ENCODE results near the gene NAGPA.
"Not testable (repeated sequence)": the region's sequence is repeated elsewhere in the genome, so short reads cannot be mapped to it uniquely, and the experiment has no call there.

The NAGPA gene, protein sequence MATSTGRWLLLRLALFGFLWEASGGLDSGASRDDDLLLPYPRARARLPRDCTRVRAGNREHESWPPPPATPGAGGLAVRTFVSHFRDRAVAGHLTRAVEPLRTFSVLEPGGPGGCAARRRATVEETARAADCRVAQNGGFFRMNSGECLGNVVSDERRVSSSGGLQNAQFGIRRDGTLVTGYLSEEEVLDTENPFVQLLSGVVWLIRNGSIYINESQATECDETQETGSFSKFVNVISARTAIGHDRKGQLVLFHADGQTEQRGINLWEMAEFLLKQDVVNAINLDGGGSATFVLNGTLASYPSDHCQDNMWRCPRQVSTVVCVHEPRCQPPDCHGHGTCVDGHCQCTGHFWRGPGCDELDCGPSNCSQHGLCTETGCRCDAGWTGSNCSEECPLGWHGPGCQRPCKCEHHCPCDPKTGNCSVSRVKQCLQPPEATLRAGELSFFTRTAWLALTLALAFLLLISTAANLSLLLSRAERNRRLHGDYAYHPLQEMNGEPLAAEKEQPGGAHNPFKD

GRCh38 chr16:5033256-5034166, at the start of gene NAGPA:
Gene NAGPA (minus strand): TSS chr16:5033935. CDS start chr16:5033914, 21 bp downstream.
- DNase-seq (ENCODE audit: low read depth), result peak; percentile 84
- H3K4me3 ChIP-seq (ENCODE audit: low read depth, low read length), result peak within 1 kb of the TSS; percentile 80
- TF ChIP-seq POLR2A (IDR thresholded peaks at IDR 0.05; ENCODE audit: extremely low read depth, insufficient read length) (no peak), MAX (IDR thresholded peaks at IDR 0.05; ENCODE audit: low read depth, low read length) (peak; percentile 94), MYC (IDR thresholded peaks at IDR 0.05; ENCODE audit: low read depth, low read length) (peak; percentile 60), CTCF (IDR thresholded peaks at IDR 0.05; ENCODE audit: low read depth, low read length) (no peak)

DNA sequence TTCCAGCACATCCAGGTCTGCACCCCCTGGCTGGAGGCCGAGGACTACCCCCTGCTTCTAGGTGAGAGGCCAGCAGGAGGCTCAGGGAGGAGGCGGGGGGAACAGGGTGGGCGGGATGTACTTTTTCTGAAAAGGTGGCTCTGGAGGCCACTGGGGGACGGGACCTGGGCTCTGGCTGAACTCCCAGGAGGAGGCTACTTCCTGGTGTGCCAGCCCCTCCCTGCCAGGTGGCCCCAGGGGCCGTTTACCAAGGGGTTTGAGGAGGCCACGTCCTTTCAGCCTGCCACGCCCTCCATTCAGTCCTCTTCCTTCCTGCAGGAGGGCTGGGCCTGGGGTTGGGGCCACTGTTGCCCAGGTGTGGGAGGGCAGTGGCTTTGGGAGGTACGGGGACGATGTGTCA, 47.3 kb upstream of the NAGPA start:
- DNase-seq (ENCODE audit: low read depth); H3K4me3 ChIP-seq (ENCODE audit: low read depth, low read length): not testable (repeated sequence)

DNA sequence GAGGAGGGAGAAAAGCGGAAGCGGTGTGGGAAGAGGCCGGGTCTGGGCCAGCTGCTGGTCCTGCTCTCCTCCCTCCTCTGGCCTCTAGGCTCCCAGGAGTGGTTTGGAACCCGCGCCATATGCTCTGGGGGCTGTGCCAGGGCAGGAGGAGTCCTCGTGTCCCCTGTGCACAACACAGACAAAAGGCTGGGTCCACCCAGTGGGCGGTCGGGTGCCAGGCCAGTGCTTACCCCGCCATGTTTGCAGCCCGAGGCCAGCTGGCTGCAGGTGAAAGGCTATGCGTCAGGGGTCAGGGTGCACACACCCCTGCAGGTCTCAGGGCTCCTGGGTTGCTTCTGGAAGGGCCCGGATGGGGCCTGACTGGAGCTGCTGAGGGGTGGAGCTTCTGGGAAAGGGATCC, 46.7 kb upstream of the NAGPA start:
- H3K4me3 ChIP-seq (ENCODE audit: low read depth, low read length), result not testable (repeated sequence)

DNA sequence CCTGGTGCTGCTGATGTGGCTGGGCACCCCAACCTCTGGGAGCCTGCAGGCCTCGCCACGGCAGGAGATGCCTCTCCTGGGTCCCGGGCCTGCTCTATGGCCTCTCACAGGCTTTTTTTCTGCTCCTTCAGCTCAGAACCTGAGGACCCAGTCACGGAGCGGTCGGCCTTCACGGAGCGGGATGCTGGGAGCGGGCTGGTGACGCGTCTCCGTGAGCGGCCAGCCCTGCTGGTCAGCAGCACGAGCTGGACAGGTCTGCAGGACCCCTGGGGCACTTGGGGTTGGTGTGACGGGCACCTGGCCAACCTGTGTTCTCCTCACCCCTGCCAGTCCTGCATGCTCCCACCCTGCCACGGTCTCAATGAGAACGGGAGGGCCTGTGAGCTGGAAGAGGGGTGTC, 44.9 kb upstream of the NAGPA start:
- DNase-seq (ENCODE audit: low read depth), result no peak
- TF ChIP-seq MYC (IDR thresholded peaks at IDR 0.05; ENCODE audit: low read depth, low read length) (no peak), POLR2A (IDR thresholded peaks at IDR 0.05; ENCODE audit: extremely low read depth, insufficient read length) (no peak), CTCF (IDR thresholded peaks at IDR 0.05; ENCODE audit: low read depth, low read length) (no peak), MAX (IDR thresholded peaks at IDR 0.05; ENCODE audit: low read depth, low read length) (no peak)
- no peak overlapping the region for H3K4me3 ChIP-seq (ENCODE audit: low read depth, low read length)

More for the DNA sequence above, 46.7 kb upstream of the NAGPA start:
- DNase-seq (ENCODE audit: low read depth), result peak; percentile 51

DNA sequence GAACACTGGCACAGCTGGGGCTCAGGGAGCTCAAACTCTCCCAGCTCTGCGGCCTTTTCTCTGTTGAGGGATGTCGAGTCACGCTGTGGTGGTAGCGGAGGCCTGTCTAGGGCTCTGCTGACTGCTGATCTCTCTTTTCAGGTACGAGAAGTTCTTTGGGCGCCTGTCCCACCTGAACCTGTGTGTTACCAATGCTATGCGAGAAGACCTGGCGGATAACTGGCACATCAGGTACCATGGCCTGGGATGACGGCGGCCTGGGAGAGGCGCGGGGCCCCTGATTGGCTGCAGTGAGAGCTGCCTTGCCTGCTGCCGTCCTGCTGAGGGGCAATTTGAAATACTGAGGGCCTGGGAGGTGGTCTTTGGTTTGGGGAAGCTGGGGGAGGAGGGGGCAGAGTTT, 43.6 kb upstream of the NAGPA start:
- TF ChIP-seq MYC (IDR thresholded peaks at IDR 0.05; ENCODE audit: low read depth, low read length) (no peak), MAX (IDR thresholded peaks at IDR 0.05; ENCODE audit: low read depth, low read length) (no peak), POLR2A (IDR thresholded peaks at IDR 0.05; ENCODE audit: extremely low read depth, insufficient read length) (no peak), CTCF (IDR thresholded peaks at IDR 0.05; ENCODE audit: low read depth, low read length) (no peak)
- DNase-seq (ENCODE audit: low read depth), result no peak
- no peak overlapping the region for H3K4me3 ChIP-seq (ENCODE audit: low read depth, low read length)

DNA sequence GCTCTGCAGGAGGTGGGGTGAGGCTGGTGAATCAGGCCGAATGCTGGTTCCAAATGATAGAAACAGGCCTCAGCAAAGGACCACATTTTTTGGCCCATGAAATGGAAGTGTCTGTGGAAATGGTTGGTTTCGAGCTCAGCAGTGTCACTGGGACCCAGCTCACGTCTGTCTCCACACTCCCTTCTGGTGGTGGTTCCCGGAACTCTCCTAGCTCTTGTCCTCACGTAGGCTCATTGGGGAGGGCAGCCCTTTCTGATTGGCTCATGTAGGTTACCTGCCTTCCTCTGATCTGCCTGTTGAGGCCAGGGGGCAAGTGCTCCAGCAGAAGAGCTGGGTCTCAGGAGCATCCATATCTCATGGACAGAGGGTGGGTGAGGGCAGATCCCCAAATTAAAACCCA, 41.9 kb upstream of the NAGPA start:
- TF ChIP-seq MAX (IDR thresholded peaks at IDR 0.05; ENCODE audit: low read depth, low read length) (no peak), CTCF (IDR thresholded peaks at IDR 0.05; ENCODE audit: low read depth, low read length) (no peak), MYC (IDR thresholded peaks at IDR 0.05; ENCODE audit: low read depth, low read length) (no peak), POLR2A (IDR thresholded peaks at IDR 0.05; ENCODE audit: extremely low read depth, insufficient read length) (no peak)
- no peak overlapping the region for H3K4me3 ChIP-seq (ENCODE audit: low read depth, low read length)
- DNase-seq (ENCODE audit: low read depth), result peak; percentile 29

DNA sequence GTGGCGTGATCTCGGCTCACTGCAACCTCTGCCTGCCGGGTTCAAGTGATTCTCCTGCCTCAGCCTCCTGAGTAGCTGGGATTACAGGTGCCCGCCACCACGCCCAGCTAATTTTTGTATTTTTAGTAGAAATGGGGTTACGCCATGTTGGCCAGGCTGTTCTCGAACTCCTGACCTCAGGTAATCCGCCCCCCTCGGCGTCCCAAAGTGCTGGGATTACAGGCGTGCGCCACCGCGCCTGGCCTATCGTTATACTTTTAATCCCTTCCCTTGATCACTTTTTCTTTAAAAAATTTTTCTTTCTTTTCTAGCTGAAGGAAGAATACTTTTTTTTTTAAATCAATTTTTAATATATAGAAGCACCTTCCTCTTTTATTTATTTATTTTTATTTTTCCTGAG, 40.0 kb upstream of the NAGPA start:
- not testable (repeated sequence) for DNase-seq (ENCODE audit: low read depth); H3K4me3 ChIP-seq (ENCODE audit: low read depth, low read length)

Measured in NB4 (cell line).